Activated CD8-positive, alpha-beta memory T cell treated with anti-CD3 and anti-CD28 coated beads, Interleukin-2, amount 50 U/mL, for 1 hour (primary cell): ENCODE measurements around the gene SPRR5.

Source experiments
- DNase-seq: peaks from one replicate; pipeline ENCODE4 v3.0.0-alpha.2; 2020; ENCODE audit errors: extremely low read depth

SPRR5 gene

GRCh38 chr1:152983234-152983633, 36.2 kb downstream of the SPRR5 start:
- DNase-seq = no peak

- DNase-seq = no peak
Measured at GRCh38 chr1:152983743-152984142, 36.7 kb downstream of the SPRR5 start, which contains the start of gene SPRR1A. TSS of gene SPRR1A (plus strand) at chr1:152984081. CDS start at chr1:152985231, 1,150 bp downstream.

- no peak for DNase-seq
Measured at GRCh38 chr1:152986578-152986977, 39.6 kb downstream of the SPRR5 start.

- no peak for DNase-seq
Measured at GRCh38 chr1:152993186-152993585, 46.2 kb downstream of the SPRR5 start.

- no peak for DNase-seq
Measured at GRCh38 chr1:152995842-152996241, 48.8 kb downstream of the SPRR5 start.

GRCh38 chr1:152996633-152997400, 49.8 kb downstream of the SPRR5 start:
- DNase-seq = no peak

GRCh38 chr1:152997901-152998300, 50.9 kb downstream of the SPRR5 start:
- DNase-seq = no peak

- DNase-seq = no peak
Measured at GRCh38 chr1:152998476-152998875, 51.5 kb downstream of the SPRR5 start.
